Occipital lobe (tissue), 2 donors: ENCODE data around the gene KCNC2. TPM values are rescaled to one million over a fixed set of nuclear protein-coding genes. Genes with fewer than 3 reads are reported as not detected.

Experiments
- DNase-seq: peaks from one replicate; lab custom pipeline; 2025; lab: John Stamatoyannopoulos, UW
- total RNA-seq: library from RNA; depleted of rRNA; stranded (reverse); fragments of >200 nt; gene quantifications from one replicate; pipeline ENCODE4 v1.2.3, GENCODE V29; 2014

KCNC2 gene
- total RNA-seq, 1 donor from 2014 or later, result 21.1 TPM

- no peak for DNase-seq
These were observed 48.2 kb downstream of the KCNC2 start for GRCh38 chr12:75161488-75161887.

- DNase-seq, result no peak
These were observed 52.3 kb downstream of the KCNC2 start for GRCh38 chr12:75157385-75157784.

GRCh38 chr12:75155962-75156361, 53.7 kb downstream of the KCNC2 start:
- DNase-seq, result no peak

- DNase-seq, result no peak
These were observed 55.3 kb downstream of the KCNC2 start for GRCh38 chr12:75154388-75154787.

- DNase-seq, result no peak
These were observed 70.4 kb downstream of the KCNC2 start for GRCh38 chr12:75139196-75139595.

- DNase-seq, result no peak
These were observed 71.7 kb downstream of the KCNC2 start for GRCh38 chr12:75137896-75138295.

GRCh38 chr12:75135026-75135425, 74.6 kb downstream of the KCNC2 start:
- DNase-seq, result no peak

GRCh38 chr12:75130811-75131210, 78.8 kb downstream of the KCNC2 start:
- no peak for DNase-seq

GRCh38 chr12:75129275-75129674, 80.4 kb downstream of the KCNC2 start:
- no peak for DNase-seq

GRCh38 chr12:75121036-75121705, 88.5 kb downstream of the KCNC2 start:
- DNase-seq, result no peak

- DNase-seq, result no peak
These were observed 89.3 kb downstream of the KCNC2 start for GRCh38 chr12:75120311-75120711.

- no peak for DNase-seq
These were observed 92.9 kb downstream of the KCNC2 start for GRCh38 chr12:75116646-75117198.

GRCh38 chr12:75115748-75116147, 93.9 kb downstream of the KCNC2 start:
- no peak for DNase-seq

- no peak for DNase-seq
These were observed 105.8 kb downstream of the KCNC2 start for GRCh38 chr12:75103822-75104221.

- no peak for DNase-seq
These were observed 107.9 kb downstream of the KCNC2 start for GRCh38 chr12:75101781-75102180.

- DNase-seq, result no peak
These were observed 110.4 kb downstream of the KCNC2 start for GRCh38 chr12:75099210-75099609.

GRCh38 chr12:75097003-75097402, 112.6 kb downstream of the KCNC2 start:
- DNase-seq, result no peak

GRCh38 chr12:75087654-75088053, 122.0 kb downstream of the KCNC2 start:
- DNase-seq, result no peak

GRCh38 chr12:75086091-75087038, 123.3 kb downstream of the KCNC2 start:
- DNase-seq, result no peak

- no peak for DNase-seq
These were observed 128.3 kb downstream of the KCNC2 start for GRCh38 chr12:75081305-75081704.

GRCh38 chr12:75080582-75080981, 129.1 kb downstream of the KCNC2 start:
- DNase-seq, result no peak

GRCh38 chr12:75065482-75065881, 144.2 kb downstream of the KCNC2 start:
- no peak for DNase-seq
